H1 (cell line): ENCODE measurements around the gene TMBIM6.

Experiments
- CREB1 ChIP-seq: IDR thresholded peaks from 2 replicates; pipeline ENCODE4 v1.6.1; 2012; ENCODE audit warnings: inconsistent platforms
- EP300 ChIP-seq, 2 experiments: IDR thresholded peaks; 1 replicate in 1 of 2; 2 replicates in 1 of 2; pipeline ENCODE4 v1.6.1; 2011 to 2012; ENCODE audit warnings: low read depth in 2 of 2, low read length in 2 of 2, mild to moderate bottlenecking in 2 of 2, borderline replicate concordance in 1 of 2, inconsistent platforms in 1 of 2, moderate library complexity in 1 of 2
- EZH2 ChIP-seq: fragments of 200-600 bp; sonication (generic); IDR thresholded peaks from 2 replicates; pipeline ENCODE4 v1.7.1; 2012; ENCODE audit warnings: low read depth, mild to moderate bottlenecking, moderate library complexity, low read length, inconsistent platforms; ENCODE audit not compliant: severe bottlenecking
- MAFK ChIP-seq: IDR thresholded peaks from 2 replicates; pipeline ENCODE4 v1.6.1; 2012; ENCODE audit warnings: low read depth, mild to moderate bottlenecking, improper control_type of control experiment, low read length
- POLR2A ChIP-seq, 2 experiments: IDR thresholded peaks; 1 replicate in 1 of 2; 2 replicates in 1 of 2; pipeline ENCODE4 v1.6.1; 2011; ENCODE audit warnings: low read depth in 2 of 2, low read length in 2 of 2, mild to moderate bottlenecking in 2 of 2; ENCODE audit errors: control extremely low read depth in 1 of 2
- SIN3A ChIP-seq, 2 experiments: IDR thresholded peaks in 1 of 2; conservative IDR thresholded peaks in 1 of 2; 2 replicates each; pipeline ENCODE4 v1.6.1; 2011 to 2012; ENCODE audit warnings: low read length in 2 of 2, improper control_type of control experiment in 1 of 2, low read depth in 1 of 2, mild to moderate bottlenecking in 1 of 2
- TAF1 ChIP-seq: IDR thresholded peaks from 2 replicates; pipeline ENCODE4 v1.6.1; 2011; ENCODE audit warnings: mild to moderate bottlenecking, low read depth, low read length
- TF ChIP-seq, protein P1 (sequence below): IDR thresholded peaks from 2 replicates; pipeline ENCODE4 v1.6.1; 2012; ENCODE audit warnings: inconsistent platforms
- TF ChIP-seq, protein P2 (sequence below), 3 experiments: IDR thresholded peaks; 1 replicate in 2 of 3; 2 replicates in 1 of 3; pipeline versions ENCODE4 v1.5.1 to v1.6.1; 2011; ENCODE audit warnings: low read length in 3 of 3, mild to moderate bottlenecking in 3 of 3, inconsistent platforms in 2 of 3, low read depth in 1 of 3, moderate library complexity in 1 of 3; ENCODE audit not compliant: insufficient read depth in 1 of 3; ENCODE audit errors: control extremely low read depth in 1 of 3

DNA sequence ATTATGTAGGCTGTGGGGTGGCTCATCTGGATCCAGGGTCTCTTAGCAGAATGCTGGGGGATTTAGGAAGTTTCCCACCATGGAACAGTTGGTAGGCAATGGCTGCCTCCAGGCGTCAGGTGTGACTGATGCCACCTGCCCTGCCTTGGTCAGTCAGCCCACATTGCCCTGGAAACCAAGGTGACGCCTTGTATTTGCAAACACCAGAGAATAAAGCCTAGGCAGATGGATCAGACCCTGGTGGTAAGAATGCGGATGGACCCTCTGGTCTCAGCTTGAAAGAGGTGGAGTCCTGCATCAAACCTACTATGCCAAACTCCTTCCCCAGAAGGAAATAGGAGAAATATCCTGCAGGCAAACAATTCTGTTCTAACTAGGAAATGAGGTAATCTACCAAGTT, 48.6 kb downstream of the TMBIM6 start:
- TF ChIP-seq EP300 (IDR thresholded peaks at IDR 0.05; ENCODE audit: borderline replicate concordance in 1 of 2, low read depth in 2 of 2, low read length in 2 of 2) (no peak), TAF1 (no peak), MAFK (no peak), EZH2 (no peak), SIN3A (conservative IDR thresholded peaks at IDR 0.05 in 1 of 2, IDR thresholded peaks at IDR 0.05 in 1 of 2; ENCODE audit: low read depth in 1 of 2, low read length in 2 of 2) (0 out of 4 replicates have a peak, but pooled peaks of 1 of the 2 experiments have one; percentile 46), CREB1 (no peak), POLR2A (IDR thresholded peaks at IDR 0.05; ENCODE audit: control extremely low read depth in 1 of 2, low read depth in 2 of 2, low read length in 2 of 2) (no peak)
- TF ChIP-seq, protein P1, sequence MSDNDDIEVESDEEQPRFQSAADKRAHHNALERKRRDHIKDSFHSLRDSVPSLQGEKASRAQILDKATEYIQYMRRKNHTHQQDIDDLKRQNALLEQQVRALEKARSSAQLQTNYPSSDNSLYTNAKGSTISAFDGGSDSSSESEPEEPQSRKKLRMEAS: peak; percentile 74
- TF ChIP-seq, protein P2, sequence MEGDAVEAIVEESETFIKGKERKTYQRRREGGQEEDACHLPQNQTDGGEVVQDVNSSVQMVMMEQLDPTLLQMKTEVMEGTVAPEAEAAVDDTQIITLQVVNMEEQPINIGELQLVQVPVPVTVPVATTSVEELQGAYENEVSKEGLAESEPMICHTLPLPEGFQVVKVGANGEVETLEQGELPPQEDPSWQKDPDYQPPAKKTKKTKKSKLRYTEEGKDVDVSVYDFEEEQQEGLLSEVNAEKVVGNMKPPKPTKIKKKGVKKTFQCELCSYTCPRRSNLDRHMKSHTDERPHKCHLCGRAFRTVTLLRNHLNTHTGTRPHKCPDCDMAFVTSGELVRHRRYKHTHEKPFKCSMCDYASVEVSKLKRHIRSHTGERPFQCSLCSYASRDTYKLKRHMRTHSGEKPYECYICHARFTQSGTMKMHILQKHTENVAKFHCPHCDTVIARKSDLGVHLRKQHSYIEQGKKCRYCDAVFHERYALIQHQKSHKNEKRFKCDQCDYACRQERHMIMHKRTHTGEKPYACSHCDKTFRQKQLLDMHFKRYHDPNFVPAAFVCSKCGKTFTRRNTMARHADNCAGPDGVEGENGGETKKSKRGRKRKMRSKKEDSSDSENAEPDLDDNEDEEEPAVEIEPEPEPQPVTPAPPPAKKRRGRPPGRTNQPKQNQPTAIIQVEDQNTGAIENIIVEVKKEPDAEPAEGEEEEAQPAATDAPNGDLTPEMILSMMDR (IDR thresholded peaks at IDR 0.05; ENCODE audit: control extremely low read depth in 1 of 3, insufficient read depth in 1 of 3, low read depth in 1 of 3, low read length in 3 of 3): peak; percentile 7 to 64 (median 37)
